CD8-positive, alpha-beta memory T cell (primary cell): ENCODE results near the gene ZC3HAV1L. TPM values are rescaled to one million over a fixed set of nuclear protein-coding genes. Genes with fewer than 3 reads are reported as not detected.

Source experiments
- CTCF ChIA-PET: fragments of 350-600 bp; sonication (Branson Sonifier 250); formaldehyde crosslinking; loops from one replicate; lab custom pipeline; 2021; ENCODE audit warnings: antibody characterized with exemption; lab: Charles Lee
- POLR2A ChIA-PET: fragments of 350-600 bp; sonication (Branson Sonifier 250); formaldehyde crosslinking; loops from one replicate; lab custom pipeline; 2021; ENCODE audit warnings: antibody characterized with exemption; lab: Charles Lee
- DNase-seq, 5 donors: peaks; one replicate each; pipeline versions ENCODE4 v3.0.0 to v3.0.0-alpha.2; 2020 to 2022; ENCODE audit warnings: mixed read lengths in 1 of 5
- H3K27ac ChIP-seq: one replicate; pipeline ENCODE4 v1.7.0; 2013; ENCODE audit warnings: low read depth, mild to moderate bottlenecking, low read length, moderate library complexity
- H3K27me3 ChIP-seq: 2 replicates; pipeline ENCODE4 v1.7.0; 2013; ENCODE audit warnings: low read length, mild to moderate bottlenecking; ENCODE audit not compliant: insufficient read depth, poor library complexity, severe bottlenecking
- H3K36me3 ChIP-seq: 2 replicates; pipeline ENCODE4 v1.7.0; 2013; ENCODE audit warnings: mild to moderate bottlenecking, low read length, moderate library complexity; ENCODE audit not compliant: insufficient read depth
- H3K4me1 ChIP-seq: 2 replicates; pipeline ENCODE4 v1.7.0; 2013; ENCODE audit warnings: mild to moderate bottlenecking, low read length, moderate library complexity; ENCODE audit not compliant: insufficient read depth
- H3K4me3 ChIP-seq: 2 replicates; pipeline ENCODE4 v1.7.0; 2013; ENCODE audit warnings: mild to moderate bottlenecking, low read length
- H3K9me3 ChIP-seq: 2 replicates; pipeline ENCODE4 v1.7.0; 2013; ENCODE audit warnings: mild to moderate bottlenecking, low read length
- H3K27ac Mint-ChIP-seq, 8 donors: one replicate each; pipeline ENCODE4 v1.8.0; 2020 to 2021; ENCODE audit warnings: mixed read lengths in 8 of 8, mild to moderate bottlenecking in 6 of 8, inconsistent platforms in 3 of 8, moderate library complexity in 3 of 8
- H3K27me3 Mint-ChIP-seq, 2 donors: one replicate each; pipeline ENCODE4 v1.8.0; 2020 to 2021; ENCODE audit warnings: mixed read lengths in 2 of 2, mild to moderate bottlenecking in 1 of 2, moderate library complexity in 1 of 2
- H3K36me3 Mint-ChIP-seq, 3 donors: one replicate each; pipeline ENCODE4 v1.8.0; 2020 to 2021; ENCODE audit warnings: mixed read lengths in 3 of 3, inconsistent platforms in 1 of 3, mild to moderate bottlenecking in 1 of 3
- H3K4me1 Mint-ChIP-seq, 3 donors: one replicate each; pipeline ENCODE4 v1.8.0; 2020 to 2021; ENCODE audit warnings: mixed read lengths in 3 of 3, inconsistent platforms in 1 of 3, mild to moderate bottlenecking in 1 of 3
- H3K4me3 Mint-ChIP-seq, 7 donors: one replicate each; pipeline ENCODE4 v1.8.0; 2020 to 2021; ENCODE audit warnings: mixed read lengths in 7 of 7, mild to moderate bottlenecking in 6 of 7, moderate library complexity in 4 of 7, inconsistent platforms in 2 of 7
- H3K9me3 Mint-ChIP-seq, 5 donors: one replicate each; pipeline ENCODE4 v1.8.0; 2020 to 2022; ENCODE audit warnings: mixed read lengths in 5 of 5, mild to moderate bottlenecking in 3 of 5, moderate library complexity in 2 of 5, inconsistent platforms in 1 of 5
- polyA plus RNA-seq: library from polyadenylated mRNA; unstranded; fragments of 300-500 nt; fragmentation: Illumina TruSeq; gene quantifications from one replicate; pipeline ENCODE4 v1.2.3, GENCODE V29; 2021
- total RNA-seq, 2 experiments: library from RNA; stranded (reverse); gene quantifications; one replicate each; pipeline ENCODE4 v1.2.3, GENCODE V29; 2021

Gene ZC3HAV1L
- total and polyA plus RNA-seq, 3 experiments from 2014 or later, result 1.1 to 13.6 (median 12.6) TPM

DNA sequence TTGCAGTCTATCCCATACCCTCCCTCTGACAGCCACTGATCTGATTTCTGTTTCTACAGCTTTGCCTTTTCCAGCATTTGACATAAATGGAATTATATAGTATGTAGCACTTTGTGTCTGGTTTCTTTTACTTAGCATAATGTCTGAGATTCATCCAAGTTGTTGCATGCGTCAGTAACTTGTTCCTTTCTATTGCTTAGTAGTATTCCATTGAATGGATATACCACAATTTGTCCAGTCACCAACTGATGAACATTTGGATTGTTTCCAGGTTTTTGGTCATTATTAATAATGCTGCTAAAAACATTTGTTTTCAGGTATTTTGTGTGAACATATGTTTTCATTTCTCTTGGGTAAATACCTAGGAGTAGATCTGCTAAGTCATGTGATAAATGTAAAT is 48.2 kb downstream of the ZC3HAV1L start:
- no peak overlapping the region for H3K4me3 ChIP-seq
- H3K4me1 ChIP-seq, result no peaks in the 10 kb centered on the region
- peaks cover 0 to under 1% (median 0%) of the 10 kb centered on the region in 3 donors for H3K4me1 Mint-ChIP-seq
- no peak overlapping the region for H3K27ac Mint-ChIP-seq
- H3K9me3 ChIP-seq, result no peaks in the 10 kb centered on the region
- no peak overlapping the region for H3K27ac ChIP-seq
- H3K27me3 Mint-ChIP-seq, result peaks cover 18 to 25% of the 10 kb centered on the region in 2 donors
- no peak for DNase-seq
- CTCF ChIA-PET, result interaction anchor here (1.5 kb wide), 1 partner anchor 249 kb away, joined by 3 read pairs; no protein-coding TSS in a partner anchor
- H3K36me3 Mint-ChIP-seq, result peaks cover 0 to 5% (median 2%) of the 10 kb centered on the region in 3 donors
- peaks cover 2 to 7% (median 5%) of the 10 kb centered on the region in 5 donors for H3K9me3 Mint-ChIP-seq
- POLR2A ChIA-PET, result no interaction called here
- no peaks in the 10 kb centered on the region for H3K36me3 ChIP-seq
- H3K27me3 ChIP-seq, result peaks cover 3% of the 10 kb centered on the region
- H3K4me3 Mint-ChIP-seq, result no peak overlapping the region

DNA sequence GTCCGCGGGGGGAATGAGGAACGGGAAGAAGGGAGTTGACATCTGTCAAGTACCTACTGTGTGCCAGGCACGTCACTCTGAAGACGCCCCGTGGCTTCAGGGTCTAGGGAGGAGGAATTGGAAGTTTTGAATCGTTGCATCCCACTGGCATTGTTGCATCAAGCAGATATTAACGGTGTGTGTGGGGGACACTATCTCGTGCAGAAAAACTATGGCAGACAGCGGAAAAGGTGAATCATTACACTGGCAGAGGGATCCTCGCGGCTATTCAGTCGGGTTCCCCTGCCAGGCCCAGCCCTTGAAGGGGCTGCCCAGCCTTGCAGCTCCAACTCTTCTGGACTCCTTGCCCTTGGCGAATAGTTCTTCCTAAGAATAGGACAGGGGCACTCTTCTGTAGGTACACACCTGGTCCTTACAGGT is 53.6 kb downstream of the ZC3HAV1L start:
- peaks cover 5% of the 10 kb centered on the region for H3K4me1 ChIP-seq
- H3K9me3 ChIP-seq, result no peaks in the 10 kb centered on the region
- Mint-ChIP-seq H3K9me3 (peaks cover 0 to 3% (median 0%) of the 10 kb centered on the region in 5 donors), H3K27me3 (peaks cover 44 to 45% of the 10 kb centered on the region in 2 donors), H3K4me1 (peaks cover 9 to 18% (median 10%) of the 10 kb centered on the region in 3 donors), H3K4me3 (peak overlapping the region; percentile 52 to 85 (median 76)), H3K27ac (no peak overlapping the region), H3K36me3 (peaks cover 0 to 4% (median 1%) of the 10 kb centered on the region in 3 donors)
- CTCF ChIA-PET, result interaction anchor here (0.8 to 2.6 kb wide), 2 partner anchors 96 to 533 kb away, joined by 3 to 12 read pairs; no protein-coding TSS in a partner anchor
- POLR2A ChIA-PET, result no interaction called here
- H3K4me3 ChIP-seq, result no peak overlapping the region
- H3K36me3 ChIP-seq, result no peaks in the 10 kb centered on the region
- peaks cover 26% of the 10 kb centered on the region for H3K27me3 ChIP-seq
- no peak overlapping the region for H3K27ac ChIP-seq
- no peak for DNase-seq

DNA sequence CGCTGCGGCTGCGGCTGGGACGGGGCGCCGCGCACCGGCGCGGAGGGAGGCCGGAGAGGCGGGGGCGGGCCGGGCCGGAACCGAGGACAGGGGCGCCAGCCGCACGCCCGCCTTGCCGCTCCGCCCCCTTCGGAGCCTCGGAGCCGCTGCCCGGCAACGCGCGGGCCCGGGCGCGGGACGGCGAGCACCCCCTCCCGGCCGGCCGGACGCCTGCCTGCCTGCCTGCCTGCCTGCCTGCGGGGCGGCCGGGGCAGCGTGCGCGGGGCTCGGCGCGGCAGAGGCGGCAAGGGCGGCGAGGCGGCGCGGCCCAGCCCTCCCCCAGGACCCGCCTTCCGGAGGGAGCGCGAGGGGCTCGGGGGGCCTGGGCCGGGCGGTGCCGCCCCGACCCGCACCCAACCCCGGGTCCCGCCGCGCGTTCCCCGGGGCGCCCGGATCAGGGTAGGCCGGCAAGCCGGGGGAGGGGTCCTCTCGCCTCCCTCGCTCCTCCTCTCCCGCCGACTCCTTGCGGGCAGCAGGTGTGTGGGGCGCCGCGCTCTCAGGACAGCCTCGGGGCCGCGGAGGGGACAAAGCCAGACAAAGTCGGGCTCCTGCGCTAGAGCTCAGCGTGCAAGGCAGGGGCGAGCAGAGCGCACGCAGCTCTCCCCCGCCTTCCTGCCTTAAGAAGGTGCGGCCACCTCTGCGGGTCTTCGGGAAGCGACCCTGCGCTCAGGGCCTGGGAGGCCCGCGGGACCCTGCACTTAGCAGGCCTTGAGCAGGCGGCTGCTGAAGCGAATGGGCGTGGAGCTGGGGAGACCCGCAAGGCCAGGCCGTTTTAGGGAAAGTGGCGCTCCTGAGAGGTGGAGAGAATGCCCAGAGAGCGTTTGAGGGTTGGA is 54.3 kb downstream of the ZC3HAV1L start, which contains the start of gene KIAA1549:
Gene KIAA1549 (minus strand): TSS at position 58 of the 872 bp plus-strand sequence. CDS start 120 bp downstream, outside the sequence.
- ChIA-PET CTCF (interaction anchor here (0.8 to 2.6 kb wide), 2 partner anchors 95 to 532 kb away, joined by 3 to 12 read pairs; no protein-coding TSS in a partner anchor), POLR2A (no interaction called here)
- Histone ChIP-seq H3K27ac (no peak within 1 kb of the TSS), H3K27me3 (peaks cover 26% of the 10 kb centered on the region), H3K36me3 (no peaks in the 10 kb centered on the region), H3K4me3 (peak within 1 kb of the TSS; percentile 48), H3K9me3 (no peaks in the 10 kb centered on the region), H3K4me1 (peaks cover 5% of the 10 kb centered on the region)
- Mint-ChIP-seq H3K9me3 (peaks cover 0 to 2% (median 0%) of the 10 kb centered on the region in 5 donors), H3K36me3 (peaks cover 0 to 4% (median 1%) of the 10 kb centered on the region in 3 donors), H3K27me3 (peaks cover 46 to 47% of the 10 kb centered on the region in 2 donors), H3K4me1 (peaks cover 9 to 18% (median 10%) of the 10 kb centered on the region in 3 donors), H3K4me3 (peak within 1 kb of the TSS; percentile 78 to 91 (median 89)), H3K27ac (peak within 1 kb of the TSS in 5 of 8 donors; percentile 1 to 77 (median 61))
- peak; percentile 15 to 54 (median 32) for DNase-seq

DNA sequence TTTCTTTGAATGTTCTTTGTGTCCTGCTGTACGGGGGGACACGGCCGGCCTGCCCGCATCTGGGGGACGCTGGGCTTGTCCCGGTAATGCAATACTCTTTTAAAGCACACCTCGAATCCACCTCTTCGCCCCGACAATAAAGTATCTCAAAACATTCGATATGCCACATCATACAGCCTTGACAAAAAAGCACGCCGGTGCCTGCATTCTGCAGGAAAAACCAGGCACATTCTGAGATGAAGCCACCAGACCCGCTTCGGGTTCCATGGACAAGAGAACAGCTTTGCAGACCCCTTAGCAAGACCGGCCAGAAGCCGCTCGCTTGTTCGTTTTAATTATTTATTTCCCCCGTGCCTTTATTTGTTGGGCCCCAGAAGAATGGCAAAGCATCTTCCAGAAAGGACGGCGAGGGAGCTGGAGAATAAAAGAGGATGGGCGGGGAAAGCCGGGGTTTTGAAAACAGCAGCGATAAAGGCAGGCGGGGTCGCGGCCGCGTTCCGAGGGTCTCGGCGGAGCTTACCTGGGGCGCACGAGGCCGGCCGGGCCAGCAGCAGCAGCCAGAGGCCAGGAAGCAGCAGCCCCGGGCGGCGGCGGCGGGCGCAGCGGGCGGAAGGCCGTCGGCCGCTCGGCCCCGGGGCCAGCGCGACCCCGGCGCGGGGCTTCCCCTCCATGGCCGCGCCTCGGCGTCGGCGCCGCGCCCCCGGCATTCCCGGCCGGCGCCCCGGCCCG is 55.1 kb downstream of the ZC3HAV1L start:
- H3K27me3 ChIP-seq, result peaks cover 26% of the 10 kb centered on the region
- Mint-ChIP-seq H3K9me3 (peaks cover 0 to 2% (median 0%) of the 10 kb centered on the region in 5 donors), H3K4me1 (peaks cover 9 to 18% (median 10%) of the 10 kb centered on the region in 3 donors), H3K4me3 (peak overlapping the region; percentile 78 to 91 (median 89)), H3K36me3 (peaks cover 0 to 4% (median 1%) of the 10 kb centered on the region in 3 donors), H3K27me3 (peaks cover 49 to 52% of the 10 kb centered on the region in 2 donors), H3K27ac (peak overlapping the region in 4 of 8 donors; percentile 51 to 77 (median 67))
- peak in 1 of 5 donors; percentile 5 for DNase-seq
- H3K4me1 ChIP-seq, result peaks cover 5% of the 10 kb centered on the region
- H3K4me3 ChIP-seq, result peak overlapping the region; percentile 48
- CTCF ChIA-PET, result interaction anchor here (2.6 kb wide), 1 partner anchor 94 kb away, joined by 12 read pairs; no protein-coding TSS in a partner anchor
- H3K36me3 ChIP-seq, result no peaks in the 10 kb centered on the region
- no peaks in the 10 kb centered on the region for H3K9me3 ChIP-seq
- POLR2A ChIA-PET, result no interaction called here
- no peak overlapping the region for H3K27ac ChIP-seq

DNA sequence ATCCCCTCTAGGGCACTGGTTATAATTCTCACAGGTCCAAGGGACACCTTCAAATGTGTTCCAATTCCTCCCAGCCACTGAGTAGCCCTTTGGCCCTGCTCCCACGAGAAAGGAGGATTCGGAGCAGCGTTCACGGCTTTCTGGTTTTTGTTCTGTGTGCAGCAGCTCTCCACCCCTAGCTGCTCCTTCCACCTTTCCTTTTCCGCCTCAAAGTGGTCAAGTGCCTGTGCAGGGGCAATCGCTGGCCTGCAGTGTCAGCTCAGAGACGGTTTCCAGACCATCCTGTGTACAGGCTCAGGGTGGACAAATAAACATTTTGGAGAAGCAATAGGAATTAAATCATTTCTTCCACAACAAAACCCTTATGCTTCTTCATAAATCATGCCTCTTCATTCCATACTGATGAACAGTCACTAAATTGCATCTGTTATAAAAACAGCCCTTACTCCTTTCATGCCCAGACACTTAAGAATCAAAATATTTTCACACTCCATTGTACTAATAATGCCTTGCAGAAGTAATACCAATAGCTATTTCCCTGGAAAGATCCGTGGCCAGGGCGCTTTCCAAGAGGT is 55.8 kb downstream of the ZC3HAV1L start:
- H3K27ac ChIP-seq, result no peak overlapping the region
- H3K27me3 ChIP-seq, result peaks cover 26% of the 10 kb centered on the region
- DNase-seq, result no peak
- peaks cover 0 to 4% (median 1%) of the 10 kb centered on the region in 3 donors for H3K36me3 Mint-ChIP-seq
- H3K9me3 ChIP-seq, result no peaks in the 10 kb centered on the region
- H3K27me3 Mint-ChIP-seq, result peaks cover 53% of the 10 kb centered on the region in 2 donors
- H3K4me3 ChIP-seq, result peak overlapping the region; percentile 48
- peak overlapping the region in 1 of 8 donors; percentile 1 for H3K27ac Mint-ChIP-seq
- H3K4me3 Mint-ChIP-seq, result peak overlapping the region; percentile 78 to 91 (median 89)
- peaks cover 0 to 2% (median 0%) of the 10 kb centered on the region in 5 donors for H3K9me3 Mint-ChIP-seq
- POLR2A ChIA-PET, result interaction anchor here (0.6 kb wide), 1 partner anchor 36 kb away, joined by 3 read pairs; no protein-coding TSS in a partner anchor
- no peaks in the 10 kb centered on the region for H3K36me3 ChIP-seq
- CTCF ChIA-PET, result interaction anchor here (2.6 kb wide), 1 partner anchor 94 kb away, joined by 12 read pairs; no protein-coding TSS in a partner anchor
- H3K4me1 ChIP-seq, result peaks cover 5% of the 10 kb centered on the region
- peaks cover 9 to 18% (median 10%) of the 10 kb centered on the region in 3 donors for H3K4me1 Mint-ChIP-seq

DNA sequence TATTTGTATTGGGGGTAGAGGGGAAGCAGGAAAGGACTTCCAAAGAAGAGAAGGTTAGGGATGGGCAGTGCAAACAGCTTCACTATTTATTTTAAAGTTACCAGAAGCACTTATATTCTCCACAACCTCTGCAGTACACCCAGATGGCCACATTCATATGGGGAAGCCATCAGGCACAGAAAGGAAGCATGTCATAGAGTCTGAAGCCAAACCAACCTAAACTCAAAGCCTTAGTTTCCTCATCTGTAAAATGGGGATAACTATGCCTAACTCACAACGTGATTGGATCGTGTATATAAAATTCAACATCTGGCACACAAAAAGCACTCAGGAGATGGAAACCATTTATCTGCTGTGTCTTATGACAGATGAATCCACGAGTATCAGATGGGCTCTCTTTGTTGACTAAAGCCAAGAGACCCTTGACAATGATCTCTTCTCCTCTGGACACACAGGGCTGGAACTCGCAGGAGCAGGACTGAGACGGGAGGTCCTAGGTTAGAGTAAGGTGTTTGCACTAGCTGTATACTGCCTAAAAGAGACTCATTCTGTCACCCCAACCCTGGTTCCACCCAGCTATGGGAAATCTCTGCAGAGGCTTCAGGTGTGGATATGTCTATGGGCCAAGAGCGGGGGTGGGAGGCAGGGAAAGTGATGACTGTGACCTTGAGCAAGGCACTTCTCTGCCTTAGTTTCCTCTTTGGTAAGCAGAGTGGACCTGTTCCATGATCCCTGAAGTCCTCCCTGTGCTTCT is 56.4 kb downstream of the ZC3HAV1L start:
- ChIA-PET POLR2A (interaction anchor here (0.6 kb wide), 1 partner anchor 36 kb away, joined by 3 read pairs; no protein-coding TSS in a partner anchor), CTCF (interaction anchor here (2.6 kb wide), 1 partner anchor 93 kb away, joined by 12 read pairs; no protein-coding TSS in a partner anchor)
- peaks cover 9 to 18% (median 10%) of the 10 kb centered on the region in 3 donors for H3K4me1 Mint-ChIP-seq
- Histone ChIP-seq H3K36me3 (no peaks in the 10 kb centered on the region), H3K27me3 (peaks cover 26% of the 10 kb centered on the region), H3K4me1 (peaks cover 5% of the 10 kb centered on the region), H3K27ac (no peak overlapping the region), H3K9me3 (no peaks in the 10 kb centered on the region), H3K4me3 (no peak overlapping the region)
- H3K9me3 Mint-ChIP-seq, result peaks cover 0 to 2% (median 0%) of the 10 kb centered on the region in 5 donors
- peaks cover 0 to 4% (median 1%) of the 10 kb centered on the region in 3 donors for H3K36me3 Mint-ChIP-seq
- H3K4me3 Mint-ChIP-seq, result peak overlapping the region in 5 of 7 donors; percentile 23 to 78 (median 33)
- DNase-seq, result peak in 1 of 5 donors; percentile 4
- no peak overlapping the region for H3K27ac Mint-ChIP-seq
- H3K27me3 Mint-ChIP-seq, result peaks cover 53 to 57% of the 10 kb centered on the region in 2 donors
